Progenitor cell of endocrine pancreas (in vitro differentiated cells): Measurements from ENCODE around the gene TEX44. TPM values are rescaled to one million over a fixed set of nuclear protein-coding genes. Genes with fewer than 3 reads are reported as not detected.
A peak's percentile ranks its signal among the peaks of the same experiment; 100 is the strongest.

ENCODE experiments used
- DNase-seq: peaks from one replicate; pipeline ENCODE4 v3.0.0; 2021; ENCODE audit warnings: low spot score; ENCODE audit not compliant: unreplicated experiment
- H3K27ac Mint-ChIP-seq: 2 replicates; pipeline ENCODE4 v1.8.0; 2021; ENCODE audit warnings: mild to moderate bottlenecking, moderate library complexity, mixed read lengths
- H3K27me3 Mint-ChIP-seq: 2 replicates; pipeline ENCODE4 v1.8.0; 2021; ENCODE audit warnings: mixed read lengths
- H3K36me3 Mint-ChIP-seq: 2 replicates; pipeline ENCODE4 v1.8.0; 2022; ENCODE audit warnings: mixed read lengths; ENCODE audit not compliant: insufficient read depth
- H3K4me1 Mint-ChIP-seq: 2 replicates; pipeline ENCODE4 v1.8.0; 2021; ENCODE audit warnings: low read depth, mixed read lengths
- H3K4me3 Mint-ChIP-seq: 2 replicates; pipeline ENCODE4 v1.8.0; 2021; ENCODE audit warnings: low read depth, mild to moderate bottlenecking, moderate library complexity, mixed read lengths
- H3K9me3 Mint-ChIP-seq: 2 replicates; pipeline ENCODE4 v1.8.0; 2021; ENCODE audit warnings: low read depth, mixed read lengths
- CTCF ChIP-seq: fragments of 200-600 bp; sonication (generic); IDR thresholded peaks from one replicate; pipeline ENCODE4 v1.5.0; 2021; ENCODE audit warnings: antibody characterized with exemption, mild to moderate bottlenecking; ENCODE audit not compliant: unreplicated experiment
- total RNA-seq: library from RNA; stranded (reverse); gene quantifications from 2 replicates; pipeline ENCODE4 v1.2.1, GENCODE V29; 2021

TEX44 gene
- total RNA-seq, 1 donor from 2014 or later = not detected

- Mint-ChIP-seq H3K27ac (peak overlapping the region; percentile 98), H3K9me3 (no peaks in the 10 kb centered on the region)
Measured at GRCh38 chr2:231604101-231604684, 11.5 kb downstream of the TEX44 start.

GRCh38 chr2:231604685-231605606 is 12.3 kb downstream of the TEX44 start:
- Mint-ChIP-seq H3K27ac (peak overlapping the region; percentile 97), H3K27me3 (no peaks in the 10 kb centered on the region), H3K9me3 (no peaks in the 10 kb centered on the region), H3K36me3 (no peaks in the 10 kb centered on the region), H3K4me3 (peak overlapping the region; percentile 55), H3K4me1 (peaks cover 27% of the 10 kb centered on the region)
- TF ChIP-seq CTCF = no peak
- peak; percentile 98 for DNase-seq

More at GRCh38 chr2:231604101-231604684, 11.5 kb downstream of the TEX44 start:
- no peaks in the 10 kb centered on the region for H3K36me3 Mint-ChIP-seq
- TF ChIP-seq CTCF = no peak
- H3K4me1 Mint-ChIP-seq = peaks cover 27% of the 10 kb centered on the region
- H3K27me3 Mint-ChIP-seq = no peaks in the 10 kb centered on the region
- peak; percentile 19 for DNase-seq
- H3K4me3 Mint-ChIP-seq = peak overlapping the region; percentile 45

- no peak for DNase-seq
- H3K4me1 Mint-ChIP-seq = peaks cover 27% of the 10 kb centered on the region
- H3K9me3 Mint-ChIP-seq = no peaks in the 10 kb centered on the region
- TF ChIP-seq CTCF = no peak
- H3K27me3 Mint-ChIP-seq = no peaks in the 10 kb centered on the region
- H3K4me3 Mint-ChIP-seq = no peak overlapping the region
- peak overlapping the region; percentile 97 for H3K27ac Mint-ChIP-seq
- H3K36me3 Mint-ChIP-seq = no peaks in the 10 kb centered on the region
Measured at GRCh38 chr2:231605607-231606091, 13.0 kb downstream of the TEX44 start.

GRCh38 chr2:231606941-231607340 is 14.3 kb downstream of the TEX44 start:
- Mint-ChIP-seq H3K4me1 (peaks cover 26% of the 10 kb centered on the region), H3K27ac (no peak overlapping the region), H3K27me3 (no peaks in the 10 kb centered on the region), H3K36me3 (no peaks in the 10 kb centered on the region), H3K9me3 (no peaks in the 10 kb centered on the region), H3K4me3 (no peak overlapping the region)
- DNase-seq = no peak
- TF ChIP-seq CTCF = no peak

GRCh38 chr2:231611273-231612108 is 18.8 kb downstream of the TEX44 start:
- no peak for DNase-seq
- Mint-ChIP-seq H3K4me1 (peaks cover 22% of the 10 kb centered on the region), H3K4me3 (peak overlapping the region; percentile 14), H3K27ac (peak overlapping the region; percentile 57), H3K9me3 (no peaks in the 10 kb centered on the region), H3K27me3 (no peaks in the 10 kb centered on the region), H3K36me3 (no peaks in the 10 kb centered on the region)
- TF ChIP-seq CTCF = no peak
